ENCODE results near the gene ISL2.

GRCh38 chr15:76363251-76363650 is 26.7 kb downstream of the ISL2 start:
- TF ChIP-seq CTCF (conservative IDR thresholded peaks at IDR 0.05; ENCODE audit: low read length) (no peak), EZH2phosphoT487 (IDR thresholded peaks at IDR 0.05; ENCODE audit: borderline replicate concordance, low read depth, low read length) (no peak)

Measured in OCI-LY7 (cell line).